ENCODE results near the gene MSANTD4. TPM values are rescaled to one million over a fixed set of nuclear protein-coding genes. Genes with fewer than 3 reads are reported as not detected.
"Not testable (repeated sequence)": the region's sequence is repeated elsewhere in the genome, so short reads cannot be mapped to it uniquely, and the experiment has no call there.

The MSANTD4 gene
- total RNA-seq, 1 donor from 2014 or later = 18.8 TPM

DNA sequence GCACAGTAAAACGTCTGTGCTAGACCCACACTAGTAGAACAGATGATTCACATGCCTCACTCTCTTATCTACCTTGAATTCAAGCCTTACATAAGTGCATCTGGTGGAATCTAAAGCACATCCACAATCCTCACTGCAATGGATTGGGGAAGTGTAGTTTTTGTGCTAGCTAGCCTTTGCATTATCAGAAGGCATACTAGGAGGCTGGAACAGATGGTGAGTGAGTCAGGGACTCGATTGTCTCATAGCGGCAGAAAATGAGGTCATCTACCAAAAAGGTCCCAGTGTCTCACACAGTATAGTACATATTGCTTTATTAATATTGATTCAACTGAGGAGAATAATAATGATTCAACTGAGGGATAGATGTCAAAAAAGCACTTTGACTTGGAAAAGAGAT, 9.3 kb downstream of the MSANTD4 start:
- DNase-seq = no peak

DNA sequence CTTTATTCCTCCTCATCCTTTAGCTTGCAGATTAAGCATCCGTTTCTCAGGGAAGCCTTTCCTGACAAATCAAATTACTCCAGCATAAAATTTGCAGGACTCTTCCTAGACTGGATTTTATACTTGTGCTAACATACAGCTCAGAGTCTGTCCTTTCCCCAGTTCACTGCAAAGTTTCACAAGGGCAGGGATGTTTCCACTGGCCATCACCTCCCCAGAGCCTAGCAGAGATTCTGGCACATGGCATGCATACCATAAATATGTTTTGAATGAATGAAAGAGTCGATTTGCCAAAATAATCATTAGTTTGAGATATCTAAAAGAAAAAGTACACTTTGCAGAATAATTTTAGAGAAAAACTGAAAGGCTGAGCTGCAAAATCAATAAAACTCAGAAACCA, 10.6 kb downstream of the MSANTD4 start:
- Histone ChIP-seq H3K9me3 (replicated peaks) (peaks cover 1% of the 10 kb centered on the region), H3K27ac (replicated peaks) (no peak overlapping the region), H3K27me3 (ENCODE audit: low read depth) (no peaks in the 10 kb centered on the region), H3K4me3 (no peak overlapping the region), H3K36me3 (peaks cover 47% of the 10 kb centered on the region), H3K4me1 (peaks cover 53% of the 10 kb centered on the region)
- no peak for DNase-seq
- intact Hi-C loops (cut with micrococcal nuclease) = no loop called here
- TF ChIP-seq, protein P1, sequence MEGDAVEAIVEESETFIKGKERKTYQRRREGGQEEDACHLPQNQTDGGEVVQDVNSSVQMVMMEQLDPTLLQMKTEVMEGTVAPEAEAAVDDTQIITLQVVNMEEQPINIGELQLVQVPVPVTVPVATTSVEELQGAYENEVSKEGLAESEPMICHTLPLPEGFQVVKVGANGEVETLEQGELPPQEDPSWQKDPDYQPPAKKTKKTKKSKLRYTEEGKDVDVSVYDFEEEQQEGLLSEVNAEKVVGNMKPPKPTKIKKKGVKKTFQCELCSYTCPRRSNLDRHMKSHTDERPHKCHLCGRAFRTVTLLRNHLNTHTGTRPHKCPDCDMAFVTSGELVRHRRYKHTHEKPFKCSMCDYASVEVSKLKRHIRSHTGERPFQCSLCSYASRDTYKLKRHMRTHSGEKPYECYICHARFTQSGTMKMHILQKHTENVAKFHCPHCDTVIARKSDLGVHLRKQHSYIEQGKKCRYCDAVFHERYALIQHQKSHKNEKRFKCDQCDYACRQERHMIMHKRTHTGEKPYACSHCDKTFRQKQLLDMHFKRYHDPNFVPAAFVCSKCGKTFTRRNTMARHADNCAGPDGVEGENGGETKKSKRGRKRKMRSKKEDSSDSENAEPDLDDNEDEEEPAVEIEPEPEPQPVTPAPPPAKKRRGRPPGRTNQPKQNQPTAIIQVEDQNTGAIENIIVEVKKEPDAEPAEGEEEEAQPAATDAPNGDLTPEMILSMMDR (IDR thresholded peaks at IDR 0.05; ENCODE audit: borderline replicate concordance) = no peak

More for the DNA sequence above, 9.3 kb downstream of the MSANTD4 start:
- Histone ChIP-seq H3K4me1 (peaks cover 64% of the 10 kb centered on the region), H3K36me3 (peaks cover 34% of the 10 kb centered on the region), H3K4me3 (no peak overlapping the region), H3K9me3 (replicated peaks) (no peaks in the 10 kb centered on the region), H3K27ac (replicated peaks) (no peak overlapping the region), H3K27me3 (ENCODE audit: low read depth) (no peaks in the 10 kb centered on the region)
- intact Hi-C loops (cut with micrococcal nuclease) = no loop called here
- TF ChIP-seq, protein P1 (IDR thresholded peaks at IDR 0.05; ENCODE audit: borderline replicate concordance) = no peak

- Histone ChIP-seq H3K9me3 (replicated peaks) (peaks cover 34% of the 10 kb centered on the region), H3K36me3 (peaks cover 48% of the 10 kb centered on the region)
- H3K4me3 ChIP-seq; H3K4me1 ChIP-seq; DNase-seq; intact Hi-C loops (cut with micrococcal nuclease); H3K27ac ChIP-seq (replicated peaks); H3K27me3 ChIP-seq (ENCODE audit: low read depth): not testable (repeated sequence)
Measured at GRCh38 chr11:106003094-106003493, 18.9 kb downstream of the MSANTD4 start.

DNA sequence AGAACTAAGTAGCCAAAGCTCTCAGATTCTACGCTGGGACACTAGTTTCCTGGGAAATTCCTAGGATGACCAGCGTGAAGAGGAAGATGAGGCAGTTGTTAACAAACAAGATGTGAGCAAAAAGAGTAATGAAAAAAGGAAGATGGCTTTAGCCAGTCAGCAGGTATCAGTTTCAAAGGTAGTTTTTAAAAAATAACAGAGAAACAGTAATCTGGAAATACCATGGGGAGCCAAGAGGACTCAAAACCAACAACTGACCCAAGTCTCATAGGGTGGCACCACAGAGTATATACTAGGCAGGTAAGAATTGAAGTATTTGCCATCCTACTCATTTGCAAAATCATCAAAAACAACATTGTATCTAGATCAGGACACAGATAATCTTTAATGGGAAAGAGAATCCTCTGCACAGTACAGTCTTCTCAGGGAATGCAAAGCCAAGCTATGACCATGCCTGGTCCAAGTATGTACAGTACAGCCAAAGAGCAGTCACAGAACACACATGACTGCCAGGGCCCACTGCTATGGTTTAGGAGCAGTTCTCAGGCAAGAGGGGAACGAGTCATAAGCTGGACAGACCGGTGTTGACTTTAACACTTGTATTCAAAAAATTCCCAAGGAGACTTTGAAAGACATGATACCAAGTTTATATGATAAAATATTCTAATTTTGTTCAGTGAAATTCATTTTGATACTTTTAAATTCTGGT, 20.6 kb downstream of the MSANTD4 start:
- H3K4me3 ChIP-seq = no peak overlapping the region
- no peaks in the 10 kb centered on the region for H3K27me3 ChIP-seq (ENCODE audit: low read depth)
- no peaks in the 10 kb centered on the region for H3K4me1 ChIP-seq
- peaks cover 35% of the 10 kb centered on the region for H3K36me3 ChIP-seq
- TF ChIP-seq, protein P1 (IDR thresholded peaks at IDR 0.05; ENCODE audit: borderline replicate concordance) = no peak
- H3K27ac ChIP-seq (replicated peaks) = no peak overlapping the region
- peaks cover 33% of the 10 kb centered on the region for H3K9me3 ChIP-seq (replicated peaks)
- intact Hi-C loops (cut with micrococcal nuclease) = no loop called here
- no peak for DNase-seq

DNA sequence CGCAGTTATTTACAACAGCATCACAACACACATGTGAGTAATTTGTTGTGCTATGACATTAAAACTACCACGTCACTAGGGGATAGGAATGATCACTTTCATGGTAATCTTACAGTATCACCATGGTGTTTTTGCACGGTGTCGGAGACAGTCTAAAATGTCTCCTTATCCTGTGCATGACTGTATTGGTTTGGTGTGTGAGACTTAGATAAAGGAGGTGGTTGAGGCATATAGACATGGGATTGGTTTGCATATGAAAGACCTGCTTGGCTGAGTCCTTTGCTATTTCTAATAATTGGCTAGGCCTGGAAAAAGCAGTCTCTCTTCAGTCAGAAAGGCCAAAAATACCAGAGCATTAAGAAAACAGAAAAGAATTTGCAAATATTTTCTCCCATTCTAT, 30.2 kb downstream of the MSANTD4 start:
- intact Hi-C loops (cut with micrococcal nuclease) = no loop called here
- Histone ChIP-seq H3K27ac (replicated peaks) (no peak overlapping the region), H3K4me1 (no peaks in the 10 kb centered on the region), H3K9me3 (replicated peaks) (peaks cover 9% of the 10 kb centered on the region), H3K36me3 (peaks cover 23% of the 10 kb centered on the region), H3K27me3 (ENCODE audit: low read depth) (no peaks in the 10 kb centered on the region), H3K4me3 (no peak overlapping the region)
- TF ChIP-seq, protein P1 (IDR thresholded peaks at IDR 0.05; ENCODE audit: borderline replicate concordance) = no peak
- DNase-seq = no peak

GRCh38 chr11:105989124-105989523, 32.9 kb downstream of the MSANTD4 start:
- TF ChIP-seq, protein P1 (IDR thresholded peaks at IDR 0.05; ENCODE audit: borderline replicate concordance) = no peak
- Histone ChIP-seq H3K27ac (replicated peaks) (no peak overlapping the region), H3K4me3 (no peak overlapping the region), H3K9me3 (replicated peaks) (peaks cover 9% of the 10 kb centered on the region), H3K4me1 (no peaks in the 10 kb centered on the region), H3K27me3 (ENCODE audit: low read depth) (no peaks in the 10 kb centered on the region), H3K36me3 (peaks cover 6% of the 10 kb centered on the region)
- intact Hi-C loops (cut with micrococcal nuclease) = no loop called here
- DNase-seq = no peak
